Activated T-cell treated with anti-CD3 and anti-CD28 coated beads, Interleukin-2, amount 50 U/mL, for 4 hours (primary cell): Measurements from ENCODE around the gene G6PC1. TPM values are rescaled to one million over a fixed set of nuclear protein-coding genes. Genes with fewer than 3 reads are reported as not detected.
"Not testable (repeated sequence)": the region's sequence is repeated elsewhere in the genome, so short reads cannot be mapped to it uniquely, and the experiment has no call there.

ENCODE experiments used
- ATAC-seq, 2 donors: fragments of 200-7000 bp; cut with Tn5 transposase; one replicate each; pipeline ENCODE4 v1.10.0; 2021
- DNase-seq: peaks from one replicate; pipeline ENCODE4 v3.0.0-alpha.2; 2020
- H3K27me3 Mint-ChIP-seq: one replicate; pipeline ENCODE4 v1.8.0; 2021; ENCODE audit warnings: low read depth, mixed read lengths
- H3K36me3 Mint-ChIP-seq: one replicate; pipeline ENCODE4 v1.8.0; 2022; ENCODE audit warnings: mixed read lengths; ENCODE audit not compliant: insufficient read depth
- H3K4me1 Mint-ChIP-seq: one replicate; pipeline ENCODE4 v1.8.0; 2021; ENCODE audit warnings: low read depth, mixed read lengths
- H3K4me3 Mint-ChIP-seq: one replicate; pipeline ENCODE4 v1.8.0; 2021; ENCODE audit warnings: mild to moderate bottlenecking, moderate library complexity, mixed read lengths
- H3K9me3 Mint-ChIP-seq: one replicate; pipeline ENCODE4 v1.8.0; 2021; ENCODE audit warnings: mixed read lengths
- total RNA-seq, 3 donors: library from RNA; stranded (reverse); gene quantifications; one replicate each; pipeline ENCODE4 v1.2.1, GENCODE V29; 2021

The G6PC1 gene
- total RNA-seq: under 1 TPM in 1 of 3 donors, not detected in 2; 0.08 TPM

- H3K4me3 Mint-ChIP-seq: no peak within 1 kb of the TSS
- H3K4me1 Mint-ChIP-seq: no peaks in the 10 kb centered on the region
- ATAC-seq: no peak
Observed at GRCh38 chr17:42900460-42901331, at the start of gene G6PC1. Gene G6PC1 (plus strand): TSS chr17:42900799. CDS start chr17:42900877, 78 bp downstream.

DNA sequence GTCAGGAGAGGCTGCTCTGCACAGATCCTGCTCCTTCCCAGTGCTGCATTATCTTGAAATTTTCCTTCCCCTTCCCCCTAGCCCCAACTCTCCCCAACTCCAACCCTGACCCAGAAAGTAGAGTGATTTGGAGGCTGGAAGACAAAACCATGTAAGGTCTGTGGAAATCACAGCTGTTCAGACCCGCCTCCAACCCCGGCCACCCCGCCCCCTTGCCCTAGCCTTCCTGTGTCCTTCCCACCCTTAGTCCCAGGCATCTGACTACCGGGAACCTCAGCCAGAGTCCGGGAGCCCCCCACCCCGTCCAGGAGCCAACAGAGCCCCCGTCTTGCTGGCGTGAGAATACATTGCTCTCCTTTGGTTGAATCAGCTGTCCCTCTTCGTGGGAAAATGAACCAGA, 49.6 kb upstream of the G6PC1 start, which contains the start of gene AOC3:
AOC3 (plus strand) TSS at position 246 of the 400 bp plus-strand sequence; CDS start at position 391, 145 bp downstream.
- no peak within 1 kb of the TSS for H3K4me3 Mint-ChIP-seq
- no peaks in the 10 kb centered on the region for H3K36me3 Mint-ChIP-seq
- peaks cover 4% of the 10 kb centered on the region for H3K4me1 Mint-ChIP-seq
- no peaks in the 10 kb centered on the region for H3K9me3 Mint-ChIP-seq
- ATAC-seq: no peak
- no peaks in the 10 kb centered on the region for H3K27me3 Mint-ChIP-seq
- DNase-seq: no peak

More at GRCh38 chr17:42900460-42901331, at the start of gene G6PC1:
- Mint-ChIP-seq H3K36me3 (no peaks in the 10 kb centered on the region), H3K9me3 (no peaks in the 10 kb centered on the region), H3K27me3 (peaks cover 18% of the 10 kb centered on the region)
- DNase-seq: no peak

DNA sequence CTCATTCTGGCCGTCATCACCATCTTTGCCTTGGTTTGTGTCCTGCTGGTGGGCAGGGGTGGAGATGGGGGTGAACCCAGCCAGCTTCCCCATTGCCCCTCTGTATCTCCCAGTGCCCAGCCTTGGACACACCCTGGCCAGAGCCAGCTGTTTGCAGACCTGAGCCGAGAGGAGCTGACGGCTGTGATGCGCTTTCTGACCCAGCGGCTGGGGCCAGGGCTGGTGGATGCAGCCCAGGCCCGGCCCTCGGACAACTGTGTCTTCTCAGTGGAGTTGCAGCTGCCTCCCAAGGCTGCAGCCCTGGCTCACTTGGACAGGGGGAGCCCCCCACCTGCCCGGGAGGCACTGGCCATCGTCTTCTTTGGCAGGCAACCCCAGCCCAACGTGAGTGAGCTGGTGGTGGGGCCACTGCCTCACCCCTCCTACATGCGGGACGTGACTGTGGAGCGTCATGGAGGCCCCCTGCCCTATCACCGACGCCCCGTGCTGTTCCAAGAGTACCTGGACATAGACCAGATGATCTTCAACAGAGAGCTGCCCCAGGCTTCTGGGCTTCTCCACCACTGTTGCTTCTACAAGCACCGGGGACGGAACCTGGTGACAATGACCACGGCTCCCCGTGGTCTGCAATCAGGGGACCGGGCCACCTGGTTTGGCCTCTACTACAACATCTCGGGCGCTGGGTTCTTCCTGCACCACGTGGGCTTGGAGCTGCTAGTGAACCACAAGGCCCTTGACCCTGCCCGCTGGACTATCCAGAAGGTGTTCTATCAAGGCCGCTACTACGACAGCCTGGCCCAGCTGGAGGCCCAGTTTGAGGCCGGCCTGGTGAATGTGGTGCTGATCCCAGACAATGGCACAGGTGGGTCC, 49.0 kb upstream of the G6PC1 start:
- not testable (repeated sequence) for ATAC-seq, H3K4me3 Mint-ChIP-seq, H3K4me1 Mint-ChIP-seq, H3K9me3 Mint-ChIP-seq, DNase-seq, H3K27me3 Mint-ChIP-seq, H3K36me3 Mint-ChIP-seq

- Mint-ChIP-seq H3K9me3 (no peaks in the 10 kb centered on the region), H3K27me3 (peaks cover 2% of the 10 kb centered on the region), H3K36me3 (no peaks in the 10 kb centered on the region), H3K4me1 (no peaks in the 10 kb centered on the region), H3K4me3 (no peak overlapping the region)
- no peak for DNase-seq
- ATAC-seq: no peak
Observed at GRCh38 chr17:42852351-42852750, 48.2 kb upstream of the G6PC1 start.

DNA sequence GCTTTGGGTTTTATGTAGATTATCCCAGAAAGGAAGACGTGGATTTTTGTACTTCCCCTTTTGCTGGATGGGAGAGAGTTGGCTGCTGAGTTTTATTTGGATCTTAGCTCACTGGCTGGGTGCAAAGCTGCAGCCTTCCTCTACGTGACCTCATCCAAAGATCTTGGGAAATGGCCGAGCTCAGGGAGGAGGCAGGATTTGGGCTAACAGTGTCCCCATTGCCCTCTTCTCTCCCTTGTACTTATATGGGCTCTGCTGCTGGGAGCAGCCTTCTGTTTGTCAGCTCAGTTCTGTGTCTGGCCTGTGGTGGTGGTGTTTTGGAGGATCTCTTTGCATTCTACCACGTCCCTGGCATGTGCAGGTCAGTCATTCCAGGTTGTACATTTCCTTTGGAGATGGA, 47.6 kb upstream of the G6PC1 start:
- Mint-ChIP-seq H3K27me3 (peaks cover 2% of the 10 kb centered on the region), H3K36me3 (no peaks in the 10 kb centered on the region), H3K4me1 (no peaks in the 10 kb centered on the region), H3K4me3 (no peak overlapping the region), H3K9me3 (no peaks in the 10 kb centered on the region)
- ATAC-seq (no peak), DNase-seq (no peak)

DNA sequence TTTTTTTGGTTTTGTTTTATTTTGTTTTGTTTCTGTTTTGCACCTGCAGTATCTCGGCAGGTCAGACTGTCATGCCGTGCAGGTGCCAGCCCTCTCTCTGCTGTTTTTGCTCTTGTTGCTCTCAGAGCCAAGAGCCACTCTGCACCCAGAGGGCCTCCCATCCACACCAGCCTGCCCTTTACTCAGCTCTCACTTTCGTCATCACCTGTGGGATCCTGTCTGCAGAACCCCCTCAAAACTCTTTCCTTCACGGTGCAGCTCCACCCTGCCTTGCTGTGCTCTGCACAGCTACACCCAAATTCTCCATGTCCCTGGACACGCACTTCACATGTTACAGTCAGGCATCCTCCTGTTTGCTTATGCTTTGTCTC, 47.0 kb upstream of the G6PC1 start:
- ATAC-seq: no peak
- Mint-ChIP-seq H3K4me1 (no peaks in the 10 kb centered on the region), H3K9me3 (no peaks in the 10 kb centered on the region), H3K27me3 (peaks cover 2% of the 10 kb centered on the region), H3K4me3 (no peak overlapping the region), H3K36me3 (no peaks in the 10 kb centered on the region)
- DNase-seq: no peak

GRCh38 chr17:42853968-42854790, 46.4 kb upstream of the G6PC1 start:
- Mint-ChIP-seq H3K27me3 (peaks cover 2% of the 10 kb centered on the region), H3K9me3 (no peaks in the 10 kb centered on the region), H3K4me3 (no peak overlapping the region), H3K4me1 (no peaks in the 10 kb centered on the region), H3K36me3 (no peaks in the 10 kb centered on the region)
- DNase-seq: no peak
- ATAC-seq: no peak

GRCh38 chr17:42855048-42855596, 45.5 kb upstream of the G6PC1 start:
- ATAC-seq (no peak), DNase-seq (no peak)
- Mint-ChIP-seq H3K9me3 (no peaks in the 10 kb centered on the region), H3K4me3 (no peak overlapping the region), H3K27me3 (peaks cover 2% of the 10 kb centered on the region), H3K36me3 (no peaks in the 10 kb centered on the region), H3K4me1 (no peaks in the 10 kb centered on the region)

- ATAC-seq, H3K9me3 Mint-ChIP-seq, H3K36me3 Mint-ChIP-seq, H3K4me1 Mint-ChIP-seq, H3K27me3 Mint-ChIP-seq, DNase-seq, H3K4me3 Mint-ChIP-seq: not testable (repeated sequence)
Observed at GRCh38 chr17:42856093-42856492, 44.5 kb upstream of the G6PC1 start.

GRCh38 chr17:42856516-42856915, 44.1 kb upstream of the G6PC1 start:
- H3K9me3 Mint-ChIP-seq, H3K4me1 Mint-ChIP-seq, DNase-seq, H3K4me3 Mint-ChIP-seq, H3K27me3 Mint-ChIP-seq, ATAC-seq, H3K36me3 Mint-ChIP-seq: not testable (repeated sequence)

DNA sequence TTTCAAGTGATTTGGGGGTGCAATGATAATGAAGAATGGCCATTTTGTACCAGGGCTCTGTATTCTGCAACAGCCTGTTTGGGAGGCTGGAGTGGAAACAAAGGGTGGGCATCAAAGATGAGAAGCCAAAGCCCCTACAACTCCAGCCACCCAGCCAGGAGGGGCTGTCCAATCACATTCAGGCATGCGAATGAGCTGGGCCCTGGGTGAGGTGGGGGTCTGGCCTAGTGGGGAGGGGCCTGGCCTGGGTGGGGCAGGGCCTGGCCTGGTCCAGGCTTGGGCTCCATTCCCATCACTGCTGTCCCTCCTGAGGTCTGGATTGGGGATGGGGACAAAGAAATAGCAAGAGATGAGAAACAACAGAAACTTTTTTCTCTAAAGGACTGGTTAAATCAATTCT, 43.2 kb upstream of the G6PC1 start:
- Mint-ChIP-seq H3K27me3 (peaks cover 2% of the 10 kb centered on the region), H3K36me3 (no peaks in the 10 kb centered on the region), H3K4me3 (no peak overlapping the region), H3K9me3 (no peaks in the 10 kb centered on the region), H3K4me1 (no peaks in the 10 kb centered on the region)
- ATAC-seq (no peak), DNase-seq (no peak)

- Mint-ChIP-seq H3K36me3 (no peaks in the 10 kb centered on the region), H3K9me3 (no peaks in the 10 kb centered on the region), H3K27me3 (peaks cover 27% of the 10 kb centered on the region), H3K4me1 (no peaks in the 10 kb centered on the region), H3K4me3 (no peak overlapping the region)
- ATAC-seq: no peak
- DNase-seq: no peak
Observed at GRCh38 chr17:42865638-42866094, 34.9 kb upstream of the G6PC1 start.

GRCh38 chr17:42866216-42866615, 34.4 kb upstream of the G6PC1 start:
- H3K36me3 Mint-ChIP-seq: no peaks in the 10 kb centered on the region
- no peak for DNase-seq
- no peaks in the 10 kb centered on the region for H3K9me3 Mint-ChIP-seq
- H3K4me1 Mint-ChIP-seq: no peaks in the 10 kb centered on the region
- ATAC-seq: no peak
- peaks cover 30% of the 10 kb centered on the region for H3K27me3 Mint-ChIP-seq
- H3K4me3 Mint-ChIP-seq: no peak overlapping the region
